Measurements from ENCODE around the gene WDR4. TPM values are rescaled to one million over a fixed set of nuclear protein-coding genes. Genes with fewer than 3 reads are reported as not detected.

The WDR4 gene
- total and polyA plus RNA-seq, 8 donors = 5.2 to 17.8 (median 8.8) TPM

DNA sequence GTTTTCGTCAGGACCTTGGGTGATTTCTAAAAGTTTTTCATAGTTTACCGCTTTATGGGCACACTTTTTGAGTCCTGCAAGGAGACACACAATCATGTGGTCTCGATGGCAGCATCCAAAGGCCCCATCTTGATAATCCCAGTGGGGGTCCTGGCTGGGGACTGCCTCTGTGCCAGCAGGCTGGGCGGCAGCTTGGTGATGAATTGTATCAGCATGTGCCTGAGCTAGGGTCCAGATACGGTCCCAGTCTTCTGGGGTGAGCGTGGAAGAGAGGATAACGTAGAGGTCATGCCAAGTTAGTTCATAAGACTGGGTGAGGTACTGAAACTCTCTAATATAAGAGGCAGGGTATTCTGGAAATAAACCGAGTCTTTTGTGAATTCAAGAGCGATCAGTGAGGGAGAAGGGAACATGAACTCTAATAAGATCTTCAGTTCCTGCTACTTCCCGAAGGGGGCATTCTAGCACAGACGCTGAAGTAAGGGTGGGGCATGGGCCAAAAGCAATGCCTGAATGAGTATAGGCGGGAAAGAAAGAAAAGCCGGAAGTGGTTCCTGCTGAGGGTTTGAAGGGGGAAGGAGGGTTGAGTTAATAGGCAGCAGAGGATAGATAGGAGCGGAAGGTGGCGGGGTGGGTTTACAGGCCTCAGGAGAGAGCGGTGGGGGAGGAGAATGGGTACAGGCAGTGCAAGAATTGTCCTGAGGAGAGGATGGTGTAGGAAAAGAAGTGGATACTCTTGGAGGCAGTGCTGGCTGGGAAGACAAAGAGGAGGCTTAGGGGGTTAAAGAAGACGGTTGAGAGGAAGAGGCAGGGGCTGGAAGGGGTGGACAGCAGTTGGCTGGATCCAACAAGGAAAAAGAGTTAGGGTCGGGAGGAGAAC is 44.5 kb upstream of the WDR4 start:
- H3K4me1 ChIP-seq = peaks cover 0 to 4% (median 0%) of the 10 kb centered on the region in 3 donors
- no peaks in the 10 kb centered on the region for H3K27me3 ChIP-seq
- no peaks in the 10 kb centered on the region for H3K36me3 ChIP-seq
- peak; percentile 43 for FAIRE-seq
- no peak overlapping the region for H3K27ac ChIP-seq
- H3K9me3 ChIP-seq = no peaks in the 10 kb centered on the region
- TF ChIP-seq, protein P1, sequence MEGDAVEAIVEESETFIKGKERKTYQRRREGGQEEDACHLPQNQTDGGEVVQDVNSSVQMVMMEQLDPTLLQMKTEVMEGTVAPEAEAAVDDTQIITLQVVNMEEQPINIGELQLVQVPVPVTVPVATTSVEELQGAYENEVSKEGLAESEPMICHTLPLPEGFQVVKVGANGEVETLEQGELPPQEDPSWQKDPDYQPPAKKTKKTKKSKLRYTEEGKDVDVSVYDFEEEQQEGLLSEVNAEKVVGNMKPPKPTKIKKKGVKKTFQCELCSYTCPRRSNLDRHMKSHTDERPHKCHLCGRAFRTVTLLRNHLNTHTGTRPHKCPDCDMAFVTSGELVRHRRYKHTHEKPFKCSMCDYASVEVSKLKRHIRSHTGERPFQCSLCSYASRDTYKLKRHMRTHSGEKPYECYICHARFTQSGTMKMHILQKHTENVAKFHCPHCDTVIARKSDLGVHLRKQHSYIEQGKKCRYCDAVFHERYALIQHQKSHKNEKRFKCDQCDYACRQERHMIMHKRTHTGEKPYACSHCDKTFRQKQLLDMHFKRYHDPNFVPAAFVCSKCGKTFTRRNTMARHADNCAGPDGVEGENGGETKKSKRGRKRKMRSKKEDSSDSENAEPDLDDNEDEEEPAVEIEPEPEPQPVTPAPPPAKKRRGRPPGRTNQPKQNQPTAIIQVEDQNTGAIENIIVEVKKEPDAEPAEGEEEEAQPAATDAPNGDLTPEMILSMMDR (IDR thresholded peaks at IDR 0.05) = peak; percentile 51 to 66 (median 60)
- intact Hi-C loops (cut with DNase I) = no loop called here
- no peak overlapping the region for H3K4me3 ChIP-seq
- 19 to 20% methylated on average over 18 of the region's 18 CpGs for WGBS, 2 donors
- DNase-seq = peak in 5 of 6 donors; percentile 58 to 82 (median 74)
- ATAC-seq = peak; percentile 93 to 99 (median 96)

DNA sequence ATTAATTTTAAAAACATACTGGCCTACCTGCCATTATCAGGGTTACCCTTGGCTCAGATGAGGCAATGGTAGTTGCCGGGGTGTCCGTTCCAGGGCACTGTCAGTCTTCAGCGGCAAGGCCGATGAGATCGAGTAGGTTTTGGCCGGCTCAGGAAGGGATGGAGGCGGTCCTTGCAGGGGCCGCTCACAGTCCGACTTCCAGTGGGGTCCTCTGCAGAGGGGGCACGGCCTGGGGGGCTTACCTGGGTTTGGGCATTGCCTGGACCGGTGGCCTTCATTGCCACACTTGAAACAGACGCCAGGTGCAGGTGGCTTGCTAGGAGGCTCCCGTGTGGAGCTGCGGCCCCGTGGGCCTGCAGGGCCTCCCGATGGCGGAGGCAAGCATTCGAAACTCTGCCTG is 43.6 kb upstream of the WDR4 start:
- FAIRE-seq (no peak), DNase-seq (peak in 1 of 6 donors; percentile 42), ATAC-seq (no peak)
- Histone ChIP-seq H3K4me1 (peaks cover 0 to 4% (median 0%) of the 10 kb centered on the region in 3 donors), H3K9me3 (no peaks in the 10 kb centered on the region), H3K4me3 (no peak overlapping the region), H3K36me3 (no peaks in the 10 kb centered on the region), H3K27me3 (no peaks in the 10 kb centered on the region), H3K27ac (no peak overlapping the region)
- intact Hi-C loops (cut with DNase I) = no loop called here
- TF ChIP-seq, protein P1 (IDR thresholded peaks at IDR 0.05) = no peak
- 72 to 84% methylated on average over 18 of the region's 18 CpGs for WGBS, 2 donors

DNA sequence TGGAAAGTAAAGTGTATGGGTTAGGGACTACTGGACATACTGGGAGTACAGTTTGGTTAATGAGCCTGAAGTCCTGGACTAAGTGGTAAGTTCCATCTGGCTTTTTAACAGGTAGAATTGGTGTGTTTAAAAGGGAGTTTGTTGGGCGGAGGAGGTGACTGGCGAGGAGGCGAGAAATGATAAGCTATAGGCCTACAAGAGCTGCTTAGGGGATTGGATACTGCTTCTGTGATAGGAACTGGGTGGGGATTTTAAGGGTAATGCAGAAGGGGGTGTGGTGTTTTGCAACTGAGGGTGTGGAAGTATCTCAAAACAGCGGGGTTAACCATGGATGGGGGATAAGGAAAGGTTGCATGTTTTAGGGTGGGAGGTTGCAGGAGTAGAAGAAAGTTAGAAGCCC is 42.6 kb upstream of the WDR4 start:
- Histone ChIP-seq H3K4me3 (no peak overlapping the region), H3K9me3 (no peaks in the 10 kb centered on the region), H3K27ac (no peak overlapping the region), H3K36me3 (no peaks in the 10 kb centered on the region), H3K27me3 (no peaks in the 10 kb centered on the region), H3K4me1 (peaks cover 0 to 4% (median 0%) of the 10 kb centered on the region in 3 donors)
- FAIRE-seq (no peak), DNase-seq (no peak), ATAC-seq (no peak)
- TF ChIP-seq, protein P1 (IDR thresholded peaks at IDR 0.05) = no peak
- 75 to 79% methylated on average over 4 of the region's 4 CpGs for WGBS, 2 donors
- intact Hi-C loops (cut with DNase I) = no loop called here

DNA sequence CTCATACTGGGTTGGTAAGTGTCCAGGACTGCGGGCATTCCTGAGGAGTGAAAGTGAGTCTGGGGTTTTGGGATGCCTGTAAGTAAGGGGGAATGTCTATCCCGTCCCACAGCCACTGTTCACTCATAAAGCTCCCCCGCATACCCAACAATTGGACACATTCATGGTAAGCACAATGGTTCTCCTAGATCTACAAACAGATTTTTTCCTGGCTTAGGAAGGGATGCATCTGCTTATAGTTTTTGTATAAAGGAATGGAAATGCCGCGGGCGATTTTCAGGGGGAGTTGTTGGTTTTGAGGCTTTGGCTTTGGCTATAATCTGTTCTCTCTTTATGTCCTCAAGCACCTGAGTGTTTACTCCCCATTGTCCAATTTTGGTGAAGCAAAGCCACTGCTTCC is 39.0 kb upstream of the WDR4 start:
- WGBS, 2 donors = 93 to 96% methylated on average over 6 of the region's 6 CpGs
- FAIRE-seq (no peak), ATAC-seq (no peak)

More for the DNA sequence above, 39.0 kb upstream of the WDR4 start:
- intact Hi-C loops (cut with DNase I) = no loop called here
- TF ChIP-seq, protein P1 (IDR thresholded peaks at IDR 0.05) = no peak
- Histone ChIP-seq H3K4me1 (no peaks in the 10 kb centered on the region), H3K36me3 (no peaks in the 10 kb centered on the region), H3K4me3 (no peak overlapping the region), H3K9me3 (no peaks in the 10 kb centered on the region), H3K27me3 (no peaks in the 10 kb centered on the region), H3K27ac (no peak overlapping the region)
- DNase-seq = no peak

Measured in pancreas (tissue), 10 donors.